HK-2 (cell line): ENCODE data around the gene TRPC4AP.

Source experiments
- DNase-seq: peaks from one replicate; pipeline ENCODE4 v3.0.0-alpha.2; 2018; ENCODE audit not compliant: unreplicated experiment

Gene TRPC4AP

DNA sequence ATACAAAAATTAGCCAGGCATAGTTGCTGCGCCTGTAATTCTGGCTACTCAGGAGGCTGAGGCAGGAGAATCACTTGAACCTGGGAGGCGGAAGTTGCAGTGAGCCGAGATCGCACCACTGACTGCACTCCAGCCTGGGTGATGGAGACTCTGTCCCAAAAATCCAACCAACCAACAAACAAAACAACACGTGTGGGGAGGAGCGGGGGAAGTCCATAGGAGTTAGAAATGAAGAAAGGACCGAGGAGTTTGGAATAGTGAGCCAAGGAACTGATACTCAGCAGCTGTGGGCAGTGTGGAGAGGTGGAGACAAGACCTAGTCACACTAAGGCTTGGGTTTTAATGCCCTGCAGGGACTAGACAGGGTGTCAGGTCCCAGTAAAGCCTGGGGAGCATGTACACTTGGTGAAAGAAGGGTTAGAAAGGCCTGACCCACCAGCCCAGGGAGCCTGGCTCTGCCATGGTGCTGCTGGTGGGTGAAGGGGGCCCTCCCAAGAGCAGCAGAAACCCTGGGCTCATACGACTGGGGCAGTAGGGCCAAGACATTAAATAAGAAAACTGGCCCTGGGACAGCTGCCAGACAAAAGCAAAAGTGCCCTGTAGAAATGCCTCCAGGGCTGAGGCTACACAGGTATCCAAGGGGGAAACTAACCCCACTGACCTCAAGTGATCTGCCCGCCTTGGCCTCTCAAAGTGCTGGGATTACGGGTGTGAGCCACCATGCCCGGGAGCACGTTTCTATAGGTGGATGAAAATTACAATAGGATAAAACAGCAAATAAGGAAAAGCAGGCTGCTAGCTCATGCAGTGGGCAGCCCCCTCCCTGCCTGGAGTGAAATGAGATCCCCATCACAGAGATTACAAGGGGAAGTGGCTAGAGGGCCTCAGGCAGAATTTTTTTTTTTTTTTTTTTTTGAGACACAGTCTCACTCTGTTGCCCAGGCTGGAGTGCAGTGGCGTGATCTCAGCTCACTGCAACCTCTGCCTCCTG is 78.9 kb downstream of the TRPC4AP start:
- no peak for DNase-seq

DNA sequence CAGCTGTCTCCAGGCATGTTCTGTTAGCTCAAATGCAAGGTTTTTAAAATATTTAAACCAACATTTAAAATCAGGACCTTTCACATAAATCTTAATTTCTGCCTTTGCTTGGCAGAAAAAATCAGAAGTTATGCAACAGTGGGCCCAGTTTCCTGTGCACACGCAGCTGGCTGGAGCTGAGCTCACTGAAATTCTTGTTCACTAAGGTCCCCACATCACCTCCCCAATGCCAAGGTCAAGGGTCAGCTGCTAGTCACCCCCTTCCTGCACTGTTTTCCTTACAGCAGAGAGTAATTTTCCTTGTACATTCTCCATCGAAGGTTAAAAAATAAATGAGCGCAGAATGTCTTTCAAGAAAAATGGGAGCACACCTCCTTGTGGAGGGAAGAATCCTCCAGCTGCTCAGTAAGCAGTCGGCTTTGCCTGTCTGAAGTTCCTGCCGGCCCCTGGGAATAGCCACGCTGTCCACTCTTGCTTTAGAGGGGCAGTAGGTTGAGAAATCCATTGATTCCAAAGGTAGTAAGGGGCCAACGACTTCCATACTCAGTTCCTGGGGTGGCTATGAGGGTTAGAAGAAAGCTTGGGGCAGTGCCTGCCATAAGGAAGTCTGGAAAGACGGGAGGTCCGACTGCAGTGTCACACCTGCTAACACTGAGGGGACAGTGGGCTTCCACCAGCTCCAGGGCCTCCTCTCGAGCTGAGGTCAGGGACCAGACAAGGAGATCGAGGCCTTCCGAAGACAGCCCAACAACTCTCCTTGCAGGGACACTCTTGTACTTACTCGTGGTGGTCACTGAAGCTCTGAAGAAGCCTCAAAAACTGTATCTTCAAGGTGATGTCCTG is 80.2 kb downstream of the TRPC4AP start:
- no peak for DNase-seq

GRCh38 chr20:35011589-35012226 is 80.9 kb downstream of the TRPC4AP start:
- no peak for DNase-seq

GRCh38 chr20:35010405-35011192 is 82.0 kb downstream of the TRPC4AP start:
- no peak for DNase-seq

DNA sequence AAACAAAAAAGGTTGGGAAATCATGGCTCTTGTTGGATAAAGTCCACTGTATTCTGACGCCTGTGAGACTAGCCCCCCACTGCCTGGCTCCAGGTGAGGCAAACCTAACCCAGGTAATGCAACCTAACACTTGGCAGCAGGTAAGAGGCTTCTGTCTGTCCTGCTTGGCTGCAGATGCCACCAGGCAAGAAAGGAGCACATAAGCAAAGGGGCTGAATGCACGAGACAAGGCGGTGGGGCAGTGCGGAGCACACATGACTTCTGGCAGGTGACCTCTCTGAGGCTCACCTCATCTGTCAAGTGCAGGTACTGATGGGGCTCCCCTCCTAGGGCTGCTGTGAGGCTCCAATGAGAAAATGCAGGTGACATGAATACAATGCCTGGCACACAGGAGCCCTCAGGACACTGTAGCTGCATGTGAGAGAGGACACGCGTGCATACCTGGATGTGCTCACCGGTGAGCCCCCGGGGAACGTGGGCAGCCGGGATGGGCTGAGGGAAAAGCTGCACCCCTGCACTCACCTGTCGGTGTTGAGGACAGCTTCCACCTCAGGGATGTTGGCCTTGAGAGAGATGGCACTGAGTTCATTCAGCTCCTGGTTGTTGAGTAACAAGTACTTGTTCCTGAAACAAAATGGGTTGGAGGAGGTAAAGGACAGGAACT is 82.8 kb downstream of the TRPC4AP start:
- no peak for DNase-seq

GRCh38 chr20:35008411-35009342 is 83.9 kb downstream of the TRPC4AP start:
- DNase-seq = no peak

GRCh38 chr20:35007891-35008290 is 84.7 kb downstream of the TRPC4AP start:
- DNase-seq = no peak

GRCh38 chr20:35007413-35007812 is 85.2 kb downstream of the TRPC4AP start:
- no peak for DNase-seq

DNA sequence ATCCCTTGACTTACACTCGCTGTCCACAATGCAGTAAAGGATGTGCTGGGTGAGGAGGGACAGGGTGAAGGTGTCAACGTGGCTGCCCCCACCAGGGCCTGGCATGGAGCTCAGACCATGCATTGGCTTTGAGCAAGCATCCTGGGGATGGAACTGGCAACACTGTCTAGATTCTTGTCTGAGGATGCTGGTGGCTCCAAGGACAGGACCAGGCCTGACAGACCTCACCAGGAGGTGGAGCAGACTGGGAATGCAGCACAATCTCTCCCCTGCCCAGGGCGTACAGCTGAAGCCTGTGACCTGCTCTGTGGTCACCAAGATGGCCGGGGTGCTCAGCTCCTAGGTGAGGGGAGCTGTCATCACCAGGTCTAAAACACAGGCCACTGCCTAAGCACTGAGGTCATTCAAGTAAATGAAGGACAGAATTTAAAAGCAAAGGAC is 86.1 kb downstream of the TRPC4AP start:
- no peak for DNase-seq

DNA sequence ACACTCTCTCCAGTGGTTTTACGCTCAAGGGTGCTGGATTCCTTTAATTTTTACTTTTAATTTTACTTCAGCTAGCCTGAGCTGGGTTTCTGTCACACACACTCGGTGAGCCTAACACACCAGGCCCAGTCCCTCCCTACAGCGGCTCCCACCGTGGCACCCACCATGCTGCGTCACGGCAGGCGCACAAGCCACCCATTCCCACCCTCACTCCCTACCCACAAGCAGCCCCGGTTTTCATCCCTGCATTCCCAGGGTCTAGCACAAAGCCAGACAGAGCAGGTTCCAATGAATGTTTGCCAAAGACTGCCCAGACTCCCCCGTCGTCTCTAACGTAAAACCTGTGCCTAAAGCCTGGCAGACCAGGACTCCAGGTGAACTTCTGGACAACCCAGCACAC is 86.6 kb downstream of the TRPC4AP start:
- no peak for DNase-seq

GRCh38 chr20:35005463-35005961 is 87.1 kb downstream of the TRPC4AP start:
- DNase-seq = no peak

DNA sequence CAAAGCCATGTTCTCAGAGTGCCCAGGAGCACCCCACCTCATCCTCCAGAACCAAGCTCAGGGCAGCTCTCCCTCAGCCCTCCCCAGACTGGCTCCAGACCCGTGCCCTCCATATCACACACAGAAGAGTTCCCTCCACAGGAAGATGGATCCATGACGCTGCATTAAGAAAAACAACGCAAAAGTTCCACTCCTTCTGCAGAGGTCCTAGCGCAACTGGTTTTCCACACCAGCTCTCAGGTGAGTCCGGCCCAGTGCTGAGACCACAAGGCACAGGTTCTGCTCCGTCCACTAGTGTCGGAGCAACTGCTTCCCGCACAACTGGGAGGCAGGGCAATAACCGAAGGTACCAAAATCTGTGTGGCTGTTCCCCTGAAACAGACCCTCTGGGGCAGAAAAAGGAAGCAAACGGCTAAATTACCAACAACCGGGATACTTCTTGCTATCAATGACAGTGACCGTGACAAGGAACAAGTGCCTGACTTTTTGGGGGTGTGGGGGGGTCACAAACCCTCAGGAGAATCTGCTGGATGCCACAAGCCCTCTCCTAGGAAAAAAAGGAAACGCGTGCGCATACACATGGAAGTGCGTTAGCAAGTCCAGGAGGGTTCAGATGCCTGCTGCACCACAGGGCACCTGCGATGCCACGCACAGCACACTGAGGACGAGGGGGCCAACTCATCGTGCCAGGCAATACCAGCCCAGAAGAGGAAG is 87.7 kb downstream of the TRPC4AP start:
- DNase-seq = no peak

- no peak for DNase-seq
Measured at GRCh38 chr20:35004051-35004725, 88.4 kb downstream of the TRPC4AP start.

DNA sequence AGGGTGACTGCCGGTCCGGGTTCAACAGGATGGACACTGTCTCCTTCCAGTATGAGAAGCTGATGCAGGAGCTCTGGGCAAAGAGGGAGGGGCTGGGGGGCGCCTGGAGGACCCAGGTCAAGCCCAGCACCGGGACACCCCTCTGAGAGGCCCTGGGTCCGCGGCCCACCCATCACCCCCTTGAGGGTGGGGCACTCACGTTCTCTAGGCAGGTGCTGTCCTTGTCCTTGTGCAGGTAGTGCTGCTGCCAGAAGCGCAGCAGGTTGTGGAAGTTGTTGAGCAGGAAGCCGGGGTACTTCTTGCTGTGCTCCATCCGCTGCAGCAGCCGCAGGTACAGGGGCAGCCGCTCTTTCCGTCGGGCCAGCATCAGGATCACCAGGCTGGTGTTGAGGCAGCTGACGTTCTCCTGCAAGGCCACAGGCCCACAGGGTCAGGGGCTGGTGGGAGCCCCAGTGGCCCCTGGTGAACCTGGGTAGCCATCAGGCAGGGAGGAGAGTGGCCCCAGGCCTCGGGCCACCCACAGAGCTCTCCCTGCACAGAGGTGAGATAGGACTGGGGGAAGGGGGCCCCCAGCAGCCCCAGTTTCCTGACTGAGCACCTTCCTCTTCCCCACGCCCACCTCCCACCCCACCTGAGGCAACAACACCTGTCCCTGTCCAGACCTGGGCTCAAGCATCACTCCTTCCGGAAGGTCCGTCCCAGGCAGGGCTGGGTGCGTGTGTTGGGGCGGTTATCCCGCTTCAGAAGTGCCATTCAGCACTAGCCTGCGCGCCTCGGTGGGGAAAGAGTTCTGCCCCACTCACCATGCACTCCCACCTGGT is 89.2 kb downstream of the TRPC4AP start:
- DNase-seq = no peak

DNA sequence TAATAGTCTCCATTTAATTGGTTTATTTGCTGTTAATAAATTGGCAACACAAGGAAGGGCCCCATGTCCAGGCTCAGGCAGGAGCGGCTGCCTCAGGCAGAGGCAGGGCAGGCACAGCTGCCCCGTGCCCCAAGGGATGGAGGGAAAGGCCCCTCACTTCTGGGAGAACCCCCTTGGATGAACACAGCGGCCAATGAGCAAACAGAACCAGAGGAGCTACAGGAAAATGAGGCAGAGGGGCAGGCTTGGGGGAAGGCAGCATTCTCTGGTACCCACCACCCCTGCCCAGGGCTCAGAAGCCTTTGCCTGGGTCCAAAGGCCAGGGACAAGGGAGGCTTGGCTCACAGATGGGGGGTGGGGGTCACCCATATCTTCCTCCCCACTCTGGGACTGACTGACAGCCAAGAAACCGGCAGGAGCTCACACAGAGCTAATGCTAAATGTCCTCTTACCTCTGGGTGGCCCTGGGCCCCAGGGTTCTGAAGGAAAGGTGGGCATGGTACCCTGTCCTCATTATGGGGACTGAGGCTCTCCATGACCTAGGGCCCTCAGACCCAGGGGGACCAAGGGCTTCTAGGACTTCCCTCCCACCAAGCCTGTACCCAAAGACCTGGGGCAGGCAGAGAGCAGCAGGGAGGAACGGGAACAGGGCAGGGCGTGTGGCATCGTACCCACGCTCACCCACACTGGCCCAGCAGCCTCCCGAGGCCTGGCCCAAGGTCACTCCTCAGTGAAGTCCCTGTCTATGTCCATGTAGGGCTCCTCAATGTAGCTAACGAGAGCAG is 90.0 kb downstream of the TRPC4AP start:
- DNase-seq = no peak

- no peak for DNase-seq
Measured at GRCh38 chr20:35001596-35002362, 90.8 kb downstream of the TRPC4AP start.
